GM23338 (cell line): Measurements from ENCODE around the gene SLC41A3. TPM values are rescaled to one million over a fixed set of nuclear protein-coding genes. Genes with fewer than 3 reads are reported as not detected.

ENCODE experiments used
- ATAC-seq: fragments of 200-7000 bp; cut with Tn5 transposase; 3 replicates; pipeline ENCODE4 v1.9.1; 2020
- DNase-seq: peaks from one replicate; pipeline ENCODE4 v3.0.0-alpha.2; 2015; ENCODE audit warnings: low spot score
- H2AFZ ChIP-seq: fragments of 200-600 bp; sonication (generic); 2 replicates; pipeline ENCODE4 v1.8.0; 2016; ENCODE audit warnings: antibody characterized with exemption, mild to moderate bottlenecking, moderate library complexity
- H3F3A ChIP-seq: fragments of 200-600 bp; sonication (generic); replicated peaks from 2 replicates; pipeline ENCODE4 v1.8.0; 2017; ENCODE audit warnings: antibody characterized with exemption, mixed run types, low read depth
- H3K27ac ChIP-seq: fragments of 200-600 bp; sonication (generic); 2 replicates; pipeline ENCODE4 v1.6.1; 2016; ENCODE audit warnings: low read depth
- H3K27me3 ChIP-seq: fragments of 200-600 bp; sonication (generic); 2 replicates; pipeline ENCODE4 v1.8.0; 2016; ENCODE audit warnings: mild to moderate bottlenecking, mixed run types, moderate library complexity; ENCODE audit not compliant: insufficient read depth
- H3K36me3 ChIP-seq: fragments of 200-600 bp; sonication (generic); 2 replicates; pipeline ENCODE4 v1.8.0; 2016; ENCODE audit warnings: mild to moderate bottlenecking; ENCODE audit not compliant: insufficient read depth
- H3K4me1 ChIP-seq: fragments of 200-600 bp; sonication (generic); 2 replicates; pipeline ENCODE4 v1.8.0; 2016; ENCODE audit warnings: mild to moderate bottlenecking, moderate library complexity; ENCODE audit not compliant: insufficient read depth
- H3K4me2 ChIP-seq: fragments of 200-600 bp; sonication (generic); 2 replicates; pipeline ENCODE4 v1.7.1; 2017; ENCODE audit warnings: mixed run types
- H3K4me3 ChIP-seq: fragments of 200-600 bp; sonication (generic); 2 replicates; pipeline ENCODE4 v1.6.1; 2016; ENCODE audit warnings: mixed run types
- H3K79me2 ChIP-seq: fragments of 200-600 bp; sonication (generic); replicated peaks from 2 replicates; pipeline ENCODE4 v1.8.0; 2017; ENCODE audit warnings: mild to moderate bottlenecking; ENCODE audit not compliant: insufficient read depth
- H3K9me2 ChIP-seq: fragments of 200-600 bp; sonication (generic); 2 replicates; pipeline ENCODE4 v1.8.0; 2017; ENCODE audit not compliant: insufficient read depth
- H4K20me1 ChIP-seq: fragments of 200-600 bp; sonication (generic); replicated peaks from 2 replicates; pipeline ENCODE4 v1.8.0; 2017; ENCODE audit warnings: mild to moderate bottlenecking; ENCODE audit not compliant: insufficient read depth
- H3K27ac Mint-ChIP-seq: 2 replicates; pipeline ENCODE4 v1.8.0; 2020; ENCODE audit warnings: inconsistent platforms, mild to moderate bottlenecking, moderate library complexity, mixed read lengths
- H3K27me3 Mint-ChIP-seq: 3 replicates; pipeline ENCODE4 v1.8.0; 2022; ENCODE audit warnings: low read depth, mild to moderate bottlenecking, moderate library complexity, mixed read lengths, inconsistent platforms; ENCODE audit not compliant: insufficient read depth, poor library complexity
- H3K36me3 Mint-ChIP-seq: 3 replicates; pipeline ENCODE4 v1.8.0; 2021; ENCODE audit warnings: low read depth, mild to moderate bottlenecking, inconsistent platforms, moderate library complexity, mixed read lengths
- H3K4me1 Mint-ChIP-seq: 3 replicates; pipeline ENCODE4 v1.8.0; 2020; ENCODE audit warnings: mild to moderate bottlenecking, inconsistent platforms, mixed read lengths
- H3K4me3 Mint-ChIP-seq: 3 replicates; pipeline ENCODE4 v1.8.0; 2021; ENCODE audit warnings: moderate library complexity, mild to moderate bottlenecking, inconsistent platforms, mixed read lengths
- H3K9me3 Mint-ChIP-seq: 3 replicates; pipeline ENCODE4 v1.8.0; 2020; ENCODE audit warnings: moderate library complexity, mild to moderate bottlenecking, inconsistent platforms, mixed read lengths
- CREB1 ChIP-seq: fragments of 250-450 bp; sonication (Bioruptor Pico); IDR thresholded peaks from 2 replicates; pipeline ENCODE4 v1.5.0; 2020; ENCODE audit warnings: low read depth, mild to moderate bottlenecking, moderate library complexity
- EZH2 ChIP-seq: fragments of 200-600 bp; sonication (generic); IDR thresholded peaks from one replicate; pipeline ENCODE4 v1.8.0; 2017; ENCODE audit warnings: antibody characterized with exemption, mild to moderate bottlenecking, low read depth; ENCODE audit not compliant: unreplicated experiment
- EZH2phosphoT487 ChIP-seq: fragments of 200-600 bp; sonication (generic); IDR thresholded peaks from one replicate; pipeline ENCODE4 v1.8.1; 2018; ENCODE audit warnings: antibody characterized with exemption; ENCODE audit not compliant: unreplicated experiment
- JUNB ChIP-seq: IDR thresholded peaks from one replicate; pipeline ENCODE4 v1.6.1; 2016; ENCODE audit warnings: antibody characterized with exemption; ENCODE audit not compliant: unreplicated experiment
- NANOG ChIP-seq: IDR thresholded peaks from 2 replicates; pipeline ENCODE4 v1.6.1; 2016; ENCODE audit warnings: antibody characterized with exemption, borderline replicate concordance
- POLR2AphosphoS5 ChIP-seq: IDR thresholded peaks from 2 replicates; pipeline ENCODE4 v1.6.1; 2016; ENCODE audit warnings: antibody characterized with exemption, low read depth
- STAT1 ChIP-seq: IDR thresholded peaks from one replicate; pipeline ENCODE4 v1.6.1; 2016; ENCODE audit warnings: antibody characterized with exemption; ENCODE audit not compliant: unreplicated experiment
- ZNF114 ChIP-seq: fragments of 250-450 bp; sonication (Bioruptor Pico); IDR thresholded peaks from 2 replicates; pipeline ENCODE4 v1.5.0; 2020; ENCODE audit warnings: mild to moderate bottlenecking, moderate library complexity
- ZNF331 ChIP-seq: fragments of 250-450 bp; sonication (Bioruptor Pico); IDR thresholded peaks from 2 replicates; pipeline ENCODE4 v1.5.0; 2020; ENCODE audit warnings: low read depth, mild to moderate bottlenecking, moderate library complexity
- polyA plus RNA-seq: library from polyadenylated mRNA; unstranded; fragments of >200 nt; fragmentation: Nextera tagmentation; extraction: Ambion mirVana; gene quantifications from 2 replicates; pipeline ENCODE4 v1.2.1, GENCODE V29; 2016
- total RNA-seq: library from RNA; depleted of rRNA; stranded (reverse); fragments of >200 nt; shearing (Covaris generic); gene quantifications from 2 replicates; pipeline ENCODE4 v1.2.3, GENCODE V29; 2014
- TF ChIP-seq, protein P1 (sequence below): IDR thresholded peaks from one replicate; pipeline ENCODE4 v1.6.1; 2018; ENCODE audit warnings: antibody characterized with exemption; ENCODE audit not compliant: unreplicated experiment
- TF ChIP-seq, protein P2 (sequence below): fragments of 250-450 bp; sonication (Bioruptor Pico); IDR thresholded peaks from 2 replicates; pipeline ENCODE4 v1.5.0; 2020; ENCODE audit warnings: mild to moderate bottlenecking, moderate library complexity
- TF ChIP-seq, protein P3 (sequence below), 2 experiments: fragments of 200-600 bp in 1 of 2; sonication (generic) in 1 of 2; conservative IDR thresholded peaks; 2 replicates each; pipeline versions ENCODE4 v1.5.1 to v1.6.1; 2016 to 2017; ENCODE audit warnings: antibody characterized with exemption in 2 of 2, low read depth in 2 of 2, mild to moderate bottlenecking in 2 of 2, moderate library complexity in 1 of 2

Gene SLC41A3
- total and polyA plus RNA-seq, 2 experiments from 2014 or later, result 12.1 to 29.8 TPM

DNA sequence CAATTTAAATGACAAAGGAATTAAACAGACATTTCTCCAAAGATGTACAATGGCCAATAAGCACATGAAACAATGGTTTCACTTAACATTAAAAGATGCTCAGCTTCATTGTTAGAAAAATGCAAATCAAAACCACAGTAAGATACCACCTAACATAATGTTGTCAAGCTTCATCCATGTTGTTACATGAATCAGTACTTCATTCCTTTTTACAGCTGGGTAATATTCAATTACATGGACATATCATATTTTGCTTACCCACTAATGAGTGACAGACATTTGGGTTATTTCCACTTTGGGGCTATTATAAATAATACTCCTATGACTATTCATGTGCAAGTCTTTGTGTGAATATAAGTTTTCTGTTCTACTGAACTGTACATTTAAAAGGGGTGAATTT is 7.8 kb downstream of the SLC41A3 start:
- DNase-seq (no peak), ATAC-seq (no peak)
- H4K20me1 ChIP-seq, result no peaks in the 10 kb centered on the region
- H3K9me2 ChIP-seq, result no peaks in the 10 kb centered on the region
- Mint-ChIP-seq H3K4me3 (no peak overlapping the region), H3K9me3 (no peaks in the 10 kb centered on the region; the same call in 2 of the 3 replicates), H3K27me3 (no peaks in the 10 kb centered on the region), H3K27ac (no peak overlapping the region), H3K4me1 (no peaks in the 10 kb centered on the region), H3K36me3 (peaks cover 14% of the 10 kb centered on the region)
- no peak overlapping the region for H3K27ac ChIP-seq
- no peak overlapping the region for H3K4me2 ChIP-seq
- no peak overlapping the region for H2AFZ ChIP-seq
- H3K27me3 ChIP-seq, result no peaks in the 10 kb centered on the region
- H3K79me2 ChIP-seq, result 0 out of 2 replicates have a peak, but pooled peaks cover 3% of the 10 kb centered on the region
- TF ChIP-seq POLR2AphosphoS5 (no peak), NANOG (no peak), ZNF331 (no peak), EZH2 (no peak)
- no peaks in the 10 kb centered on the region for H3K36me3 ChIP-seq
- no peaks in the 10 kb centered on the region for H3F3A ChIP-seq
- no peak overlapping the region for H3K4me3 ChIP-seq
- no peaks in the 10 kb centered on the region for H3K4me1 ChIP-seq

DNA sequence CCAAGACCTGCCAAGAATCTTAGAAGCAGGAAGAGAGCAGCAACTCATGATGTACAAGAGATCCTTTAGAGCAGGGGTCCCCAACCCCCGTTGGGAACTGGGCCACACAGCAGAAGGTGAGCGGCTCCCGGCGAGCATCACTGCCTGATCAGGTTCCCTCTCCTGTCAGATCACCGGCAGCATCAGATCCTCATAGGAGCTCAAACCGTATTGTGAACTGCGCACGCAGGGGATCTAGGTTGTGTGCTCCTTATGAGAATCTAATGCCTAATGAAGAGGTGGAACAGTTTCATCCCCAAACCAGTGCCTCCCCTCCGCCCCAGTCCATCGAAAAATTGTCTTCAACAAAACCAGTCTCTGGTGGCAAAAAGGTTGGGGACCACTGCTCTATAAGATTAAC is 13.8 kb downstream of the SLC41A3 start:
- H2AFZ ChIP-seq, result no peak overlapping the region
- Mint-ChIP-seq H3K4me3 (no peak overlapping the region), H3K27ac (no peak overlapping the region), H3K36me3 (peaks cover 5% of the 10 kb centered on the region; the same call in 2 of the 3 replicates), H3K4me1 (peaks cover 4% of the 10 kb centered on the region; the same call in 2 of the 3 replicates), H3K27me3 (no peaks in the 10 kb centered on the region), H3K9me3 (no peaks in the 10 kb centered on the region)
- no peaks in the 10 kb centered on the region for H3F3A ChIP-seq
- H3K9me2 ChIP-seq, result no peaks in the 10 kb centered on the region
- H3K27me3 ChIP-seq, result no peaks in the 10 kb centered on the region
- no peaks in the 10 kb centered on the region for H3K4me1 ChIP-seq
- H3K36me3 ChIP-seq, result no peaks in the 10 kb centered on the region
- H3K27ac ChIP-seq, result no peak overlapping the region
- no peaks in the 10 kb centered on the region for H3K79me2 ChIP-seq
- H3K4me3 ChIP-seq, result no peak overlapping the region
- H3K4me2 ChIP-seq, result no peak overlapping the region
- no peak for DNase-seq
- no peaks in the 10 kb centered on the region for H4K20me1 ChIP-seq
- ATAC-seq, result no peak
- TF ChIP-seq, protein P1, sequence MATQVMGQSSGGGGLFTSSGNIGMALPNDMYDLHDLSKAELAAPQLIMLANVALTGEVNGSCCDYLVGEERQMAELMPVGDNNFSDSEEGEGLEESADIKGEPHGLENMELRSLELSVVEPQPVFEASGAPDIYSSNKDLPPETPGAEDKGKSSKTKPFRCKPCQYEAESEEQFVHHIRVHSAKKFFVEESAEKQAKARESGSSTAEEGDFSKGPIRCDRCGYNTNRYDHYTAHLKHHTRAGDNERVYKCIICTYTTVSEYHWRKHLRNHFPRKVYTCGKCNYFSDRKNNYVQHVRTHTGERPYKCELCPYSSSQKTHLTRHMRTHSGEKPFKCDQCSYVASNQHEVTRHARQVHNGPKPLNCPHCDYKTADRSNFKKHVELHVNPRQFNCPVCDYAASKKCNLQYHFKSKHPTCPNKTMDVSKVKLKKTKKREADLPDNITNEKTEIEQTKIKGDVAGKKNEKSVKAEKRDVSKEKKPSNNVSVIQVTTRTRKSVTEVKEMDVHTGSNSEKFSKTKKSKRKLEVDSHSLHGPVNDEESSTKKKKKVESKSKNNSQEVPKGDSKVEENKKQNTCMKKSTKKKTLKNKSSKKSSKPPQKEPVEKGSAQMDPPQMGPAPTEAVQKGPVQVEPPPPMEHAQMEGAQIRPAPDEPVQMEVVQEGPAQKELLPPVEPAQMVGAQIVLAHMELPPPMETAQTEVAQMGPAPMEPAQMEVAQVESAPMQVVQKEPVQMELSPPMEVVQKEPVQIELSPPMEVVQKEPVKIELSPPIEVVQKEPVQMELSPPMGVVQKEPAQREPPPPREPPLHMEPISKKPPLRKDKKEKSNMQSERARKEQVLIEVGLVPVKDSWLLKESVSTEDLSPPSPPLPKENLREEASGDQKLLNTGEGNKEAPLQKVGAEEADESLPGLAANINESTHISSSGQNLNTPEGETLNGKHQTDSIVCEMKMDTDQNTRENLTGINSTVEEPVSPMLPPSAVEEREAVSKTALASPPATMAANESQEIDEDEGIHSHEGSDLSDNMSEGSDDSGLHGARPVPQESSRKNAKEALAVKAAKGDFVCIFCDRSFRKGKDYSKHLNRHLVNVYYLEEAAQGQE, result no peak
- TF ChIP-seq, protein P2, sequence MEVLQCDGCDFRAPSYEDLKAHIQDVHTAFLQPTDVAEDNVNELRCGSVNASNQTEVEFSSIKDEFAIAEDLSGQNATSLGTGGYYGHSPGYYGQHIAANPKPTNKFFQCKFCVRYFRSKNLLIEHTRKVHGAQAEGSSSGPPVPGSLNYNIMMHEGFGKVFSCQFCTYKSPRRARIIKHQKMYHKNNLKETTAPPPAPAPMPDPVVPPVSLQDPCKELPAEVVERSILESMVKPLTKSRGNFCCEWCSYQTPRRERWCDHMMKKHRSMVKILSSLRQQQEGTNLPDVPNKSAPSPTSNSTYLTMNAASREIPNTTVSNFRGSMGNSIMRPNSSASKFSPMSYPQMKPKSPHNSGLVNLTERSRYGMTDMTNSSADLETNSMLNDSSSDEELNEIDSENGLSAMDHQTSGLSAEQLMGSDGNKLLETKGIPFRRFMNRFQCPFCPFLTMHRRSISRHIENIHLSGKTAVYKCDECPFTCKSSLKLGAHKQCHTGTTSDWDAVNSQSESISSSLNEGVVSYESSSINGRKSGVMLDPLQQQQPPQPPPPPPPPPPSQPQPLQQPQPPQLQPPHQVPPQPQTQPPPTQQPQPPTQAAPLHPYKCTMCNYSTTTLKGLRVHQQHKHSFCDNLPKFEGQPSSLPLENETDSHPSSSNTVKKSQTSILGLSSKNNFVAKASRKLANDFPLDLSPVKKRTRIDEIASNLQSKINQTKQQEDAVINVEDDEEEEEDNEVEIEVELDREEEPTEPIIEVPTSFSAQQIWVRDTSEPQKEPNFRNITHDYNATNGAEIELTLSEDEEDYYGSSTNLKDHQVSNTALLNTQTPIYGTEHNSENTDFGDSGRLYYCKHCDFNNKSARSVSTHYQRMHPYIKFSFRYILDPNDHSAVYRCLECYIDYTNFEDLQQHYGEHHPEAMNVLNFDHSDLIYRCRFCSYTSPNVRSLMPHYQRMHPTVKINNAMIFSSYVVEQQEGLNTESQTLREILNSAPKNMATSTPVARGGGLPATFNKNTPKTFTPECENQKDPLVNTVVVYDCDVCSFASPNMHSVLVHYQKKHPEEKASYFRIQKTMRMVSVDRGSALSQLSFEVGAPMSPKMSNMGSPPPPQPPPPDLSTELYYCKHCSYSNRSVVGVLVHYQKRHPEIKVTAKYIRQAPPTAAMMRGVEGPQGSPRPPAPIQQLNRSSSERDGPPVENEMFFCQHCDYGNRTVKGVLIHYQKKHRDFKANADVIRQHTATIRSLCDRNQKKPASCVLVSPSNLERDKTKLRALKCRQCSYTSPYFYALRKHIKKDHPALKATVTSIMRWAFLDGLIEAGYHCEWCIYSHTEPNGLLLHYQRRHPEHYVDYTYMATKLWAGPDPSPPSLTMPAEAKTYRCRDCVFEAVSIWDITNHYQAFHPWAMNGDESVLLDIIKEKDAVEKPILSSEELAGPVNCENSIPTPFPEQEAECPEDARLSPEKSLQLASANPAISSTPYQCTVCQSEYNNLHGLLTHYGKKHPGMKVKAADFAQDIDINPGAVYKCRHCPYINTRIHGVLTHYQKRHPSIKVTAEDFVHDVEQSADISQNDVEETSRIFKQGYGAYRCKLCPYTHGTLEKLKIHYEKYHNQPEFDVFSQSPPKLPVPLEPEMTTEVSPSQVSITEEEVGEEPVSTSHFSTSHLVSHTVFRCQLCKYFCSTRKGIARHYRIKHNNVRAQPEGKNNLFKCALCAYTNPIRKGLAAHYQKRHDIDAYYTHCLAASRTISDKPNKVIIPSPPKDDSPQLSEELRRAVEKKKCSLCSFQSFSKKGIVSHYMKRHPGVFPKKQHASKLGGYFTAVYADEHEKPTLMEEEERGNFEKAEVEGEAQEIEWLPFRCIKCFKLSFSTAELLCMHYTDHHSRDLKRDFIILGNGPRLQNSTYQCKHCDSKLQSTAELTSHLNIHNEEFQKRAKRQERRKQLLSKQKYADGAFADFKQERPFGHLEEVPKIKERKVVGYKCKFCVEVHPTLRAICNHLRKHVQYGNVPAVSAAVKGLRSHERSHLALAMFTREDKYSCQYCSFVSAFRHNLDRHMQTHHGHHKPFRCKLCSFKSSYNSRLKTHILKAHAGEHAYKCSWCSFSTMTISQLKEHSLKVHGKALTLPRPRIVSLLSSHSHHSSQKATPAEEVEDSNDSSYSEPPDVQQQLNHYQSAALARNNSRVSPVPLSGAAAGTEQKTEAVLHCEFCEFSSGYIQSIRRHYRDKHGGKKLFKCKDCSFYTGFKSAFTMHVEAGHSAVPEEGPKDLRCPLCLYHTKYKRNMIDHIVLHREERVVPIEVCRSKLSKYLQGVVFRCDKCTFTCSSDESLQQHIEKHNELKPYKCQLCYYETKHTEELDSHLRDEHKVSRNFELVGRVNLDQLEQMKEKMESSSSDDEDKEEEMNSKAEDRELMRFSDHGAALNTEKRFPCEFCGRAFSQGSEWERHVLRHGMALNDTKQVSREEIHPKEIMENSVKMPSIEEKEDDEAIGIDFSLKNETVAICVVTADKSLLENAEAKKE (CRISPR knock-in tag), result no peak
- TF ChIP-seq NANOG (no peak), EZH2phosphoT487 (no peak), EZH2 (no peak), STAT1 (no peak), ZNF114 (CRISPR knock-in tag) (no peak), CREB1 (CRISPR knock-in tag) (no peak), JUNB (no peak)
- TF ChIP-seq, protein P3, sequence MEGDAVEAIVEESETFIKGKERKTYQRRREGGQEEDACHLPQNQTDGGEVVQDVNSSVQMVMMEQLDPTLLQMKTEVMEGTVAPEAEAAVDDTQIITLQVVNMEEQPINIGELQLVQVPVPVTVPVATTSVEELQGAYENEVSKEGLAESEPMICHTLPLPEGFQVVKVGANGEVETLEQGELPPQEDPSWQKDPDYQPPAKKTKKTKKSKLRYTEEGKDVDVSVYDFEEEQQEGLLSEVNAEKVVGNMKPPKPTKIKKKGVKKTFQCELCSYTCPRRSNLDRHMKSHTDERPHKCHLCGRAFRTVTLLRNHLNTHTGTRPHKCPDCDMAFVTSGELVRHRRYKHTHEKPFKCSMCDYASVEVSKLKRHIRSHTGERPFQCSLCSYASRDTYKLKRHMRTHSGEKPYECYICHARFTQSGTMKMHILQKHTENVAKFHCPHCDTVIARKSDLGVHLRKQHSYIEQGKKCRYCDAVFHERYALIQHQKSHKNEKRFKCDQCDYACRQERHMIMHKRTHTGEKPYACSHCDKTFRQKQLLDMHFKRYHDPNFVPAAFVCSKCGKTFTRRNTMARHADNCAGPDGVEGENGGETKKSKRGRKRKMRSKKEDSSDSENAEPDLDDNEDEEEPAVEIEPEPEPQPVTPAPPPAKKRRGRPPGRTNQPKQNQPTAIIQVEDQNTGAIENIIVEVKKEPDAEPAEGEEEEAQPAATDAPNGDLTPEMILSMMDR (conservative IDR thresholded peaks at IDR 0.05; ENCODE audit: low read depth in 2 of 2), result no peak
